Measurements from ENCODE around the gene GNAS-AS1.

The GNAS-AS1 gene

DNA sequence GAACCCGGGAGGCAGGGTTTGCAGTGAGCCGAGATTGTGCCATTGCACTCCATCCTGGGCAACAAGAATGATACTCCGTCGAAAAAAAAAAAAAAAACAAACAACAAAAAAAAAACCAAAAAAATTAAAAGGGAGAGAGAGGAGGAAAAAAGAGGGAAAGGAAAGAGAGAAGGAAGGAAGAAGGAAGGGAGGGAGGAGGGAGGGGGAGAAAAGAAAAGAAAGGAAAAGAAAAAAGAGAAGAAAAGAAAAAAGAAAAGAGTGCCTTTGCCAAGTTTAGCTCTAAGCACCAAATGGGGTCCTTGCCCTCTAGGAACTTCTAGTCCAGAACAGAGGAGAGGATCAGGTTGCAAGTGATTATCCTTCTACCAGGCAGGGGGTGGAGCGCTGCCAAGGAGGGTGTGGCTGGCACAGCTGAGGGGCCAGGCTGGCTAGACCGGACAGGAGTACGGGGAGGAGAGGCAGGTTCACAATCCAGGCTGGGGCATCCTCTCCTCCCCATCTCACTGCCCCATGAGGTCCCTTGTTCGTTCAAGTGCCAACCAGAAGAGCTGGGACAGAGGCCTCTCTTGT lies 20.9 kb upstream of the GNAS-AS1 start:
- no peak overlapping the region for H2BK120ac ChIP-seq (ENCODE audit: low read depth, low read length)
- H2BK15ac ChIP-seq (ENCODE audit: low read length) = no peak overlapping the region
- H3K36me3 ChIP-seq (replicated peaks in 1 of 2; ENCODE audit: control insufficient read depth in 2 of 2, insufficient read depth in 2 of 2, low read length in 2 of 2) = no peaks in the 10 kb centered on the region
- no CpG with 5 or more reads among the region's 8 CpGs for WGBS, 2 donors (ENCODE audit: extremely low coverage in 2 of 2, insufficient read length in 2 of 2, insufficient replicate concordance in 1 of 2)
- H3K4me2 ChIP-seq (ENCODE audit: insufficient read depth, low read length, poor library complexity, severe bottlenecking) = no peak overlapping the region
- no peak overlapping the region for H3K9ac ChIP-seq (ENCODE audit: low read depth, low read length, poor library complexity)
- H2BK12ac ChIP-seq (ENCODE audit: low read length) = peak overlapping the region; percentile 47
- peak overlapping the region; percentile 48 for H2AK5ac ChIP-seq (ENCODE audit: low read depth, low read length)
- H3K4ac ChIP-seq (ENCODE audit: low read length) = no peak overlapping the region
- no peak overlapping the region for H2BK5ac ChIP-seq (ENCODE audit: low read length)
- no peaks in the 10 kb centered on the region for H3K9me3 ChIP-seq (replicated peaks in 1 of 2; ENCODE audit: control insufficient read depth in 2 of 2, insufficient read depth in 1 of 2, low read depth in 1 of 2, low read length in 2 of 2)
- no peak overlapping the region for H3K14ac ChIP-seq (ENCODE audit: low read length)
- H3K27ac ChIP-seq (replicated peaks; ENCODE audit: low read length) = no peak overlapping the region
- no peak for DNase-seq (ENCODE audit: low spot score)
- no peak overlapping the region for H2AFZ ChIP-seq (ENCODE audit: low read length)
- H4K91ac ChIP-seq (ENCODE audit: low read depth, low read length, poor library complexity) = no peak overlapping the region
- H3K27me3 ChIP-seq (ENCODE audit: control insufficient read depth in 3 of 3, insufficient read depth in 3 of 3, low read depth in 1 of 3, low read length in 3 of 3) = peaks cover 0 to 19% (median 0%) of the 10 kb centered on the region in 3 experiments
- H3K79me1 ChIP-seq (ENCODE audit: low read depth, low read length) = no peaks in the 10 kb centered on the region
- H4K8ac ChIP-seq (ENCODE audit: low read depth, low read length) = no peak overlapping the region
- peak overlapping the region; percentile 23 for H3K18ac ChIP-seq (ENCODE audit: low read length)
- no peak overlapping the region for H3K23ac ChIP-seq (ENCODE audit: low read depth, low read length, poor library complexity)
- peaks cover 7 to 10% of the 10 kb centered on the region in 2 donors for H3K4me1 ChIP-seq (ENCODE audit: control insufficient read depth in 2 of 2, insufficient read depth in 1 of 2, low read depth in 1 of 2, low read length in 2 of 2)
- H3K4me3 ChIP-seq (ENCODE audit: low read length in 2 of 2) = no peak overlapping the region

DNA sequence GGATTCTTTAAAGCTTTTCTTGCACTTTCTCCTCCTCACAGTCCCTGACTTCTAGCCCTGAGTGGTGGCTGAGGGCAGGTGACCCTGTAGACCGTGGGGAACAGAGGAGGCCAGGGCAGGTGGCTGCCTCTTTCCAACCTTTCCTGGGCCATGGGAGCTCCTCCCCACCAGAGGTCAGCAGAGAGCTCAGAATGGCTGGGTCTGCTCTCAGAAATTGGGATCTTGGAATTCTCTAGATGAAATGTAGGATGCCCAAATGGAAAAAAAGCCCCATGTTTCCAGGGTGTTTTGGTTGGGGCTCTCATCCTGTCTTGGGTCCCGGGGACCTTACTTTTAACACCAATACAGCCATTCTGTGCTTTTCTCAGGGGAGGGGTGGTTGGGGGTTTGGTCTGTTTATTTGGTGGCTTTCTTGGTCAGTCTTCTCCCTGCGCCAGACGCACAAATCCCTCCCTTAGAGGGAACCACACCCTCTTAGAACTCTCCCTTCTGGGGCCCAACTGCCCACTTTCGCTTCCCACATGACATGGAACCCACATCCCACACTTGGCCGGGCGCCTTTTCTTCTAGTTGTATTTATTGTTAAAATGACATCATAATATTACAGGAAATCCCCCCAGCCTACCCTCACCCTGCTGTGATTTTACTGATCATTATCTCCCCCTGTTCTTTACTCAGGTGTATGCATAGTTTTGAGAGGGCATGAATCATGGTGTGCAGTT lies 19.8 kb upstream of the GNAS-AS1 start:
- no peak overlapping the region for H2AFZ ChIP-seq (ENCODE audit: low read length)
- no peak overlapping the region for H3K4me3 ChIP-seq (ENCODE audit: low read length in 2 of 2)
- H3K14ac ChIP-seq (ENCODE audit: low read length) = no peak overlapping the region
- no peak overlapping the region for H3K4me2 ChIP-seq (ENCODE audit: insufficient read depth, low read length, poor library complexity, severe bottlenecking)
- no CpG with 5 or more reads among the region's 7 CpGs for WGBS, 2 donors (ENCODE audit: extremely low coverage in 2 of 2, insufficient read length in 2 of 2, insufficient replicate concordance in 1 of 2)
- H4K8ac ChIP-seq (ENCODE audit: low read depth, low read length) = no peak overlapping the region
- H2BK15ac ChIP-seq (ENCODE audit: low read length) = no peak overlapping the region
- H2BK120ac ChIP-seq (ENCODE audit: low read depth, low read length) = no peak overlapping the region
- H2BK12ac ChIP-seq (ENCODE audit: low read length) = no peak overlapping the region
- H3K4ac ChIP-seq (ENCODE audit: low read length) = no peak overlapping the region
- H2AK5ac ChIP-seq (ENCODE audit: low read depth, low read length) = peak overlapping the region; percentile 12
- H4K91ac ChIP-seq (ENCODE audit: low read depth, low read length, poor library complexity) = no peak overlapping the region
- H2BK5ac ChIP-seq (ENCODE audit: low read length) = no peak overlapping the region
- H3K27ac ChIP-seq (replicated peaks; ENCODE audit: low read length) = no peak overlapping the region
- DNase-seq (ENCODE audit: low spot score) = peak; percentile 74
- no peaks in the 10 kb centered on the region for H3K9me3 ChIP-seq (replicated peaks in 1 of 2; ENCODE audit: control insufficient read depth in 2 of 2, insufficient read depth in 1 of 2, low read depth in 1 of 2, low read length in 2 of 2)
- H3K18ac ChIP-seq (ENCODE audit: low read length) = no peak overlapping the region
- no peaks in the 10 kb centered on the region for H3K36me3 ChIP-seq (replicated peaks in 1 of 2; ENCODE audit: control insufficient read depth in 2 of 2, insufficient read depth in 2 of 2, low read length in 2 of 2)
- H3K9ac ChIP-seq (ENCODE audit: low read depth, low read length, poor library complexity) = no peak overlapping the region
- H3K79me1 ChIP-seq (ENCODE audit: low read depth, low read length) = no peaks in the 10 kb centered on the region
- H3K23ac ChIP-seq (ENCODE audit: low read depth, low read length, poor library complexity) = no peak overlapping the region
- peaks cover 0 to 27% (median 0%) of the 10 kb centered on the region in 3 experiments for H3K27me3 ChIP-seq (ENCODE audit: control insufficient read depth in 3 of 3, insufficient read depth in 3 of 3, low read depth in 1 of 3, low read length in 3 of 3)
- H3K4me1 ChIP-seq (ENCODE audit: control insufficient read depth in 2 of 2, insufficient read depth in 1 of 2, low read depth in 1 of 2, low read length in 2 of 2) = peaks cover 3 to 6% of the 10 kb centered on the region in 2 donors

DNA sequence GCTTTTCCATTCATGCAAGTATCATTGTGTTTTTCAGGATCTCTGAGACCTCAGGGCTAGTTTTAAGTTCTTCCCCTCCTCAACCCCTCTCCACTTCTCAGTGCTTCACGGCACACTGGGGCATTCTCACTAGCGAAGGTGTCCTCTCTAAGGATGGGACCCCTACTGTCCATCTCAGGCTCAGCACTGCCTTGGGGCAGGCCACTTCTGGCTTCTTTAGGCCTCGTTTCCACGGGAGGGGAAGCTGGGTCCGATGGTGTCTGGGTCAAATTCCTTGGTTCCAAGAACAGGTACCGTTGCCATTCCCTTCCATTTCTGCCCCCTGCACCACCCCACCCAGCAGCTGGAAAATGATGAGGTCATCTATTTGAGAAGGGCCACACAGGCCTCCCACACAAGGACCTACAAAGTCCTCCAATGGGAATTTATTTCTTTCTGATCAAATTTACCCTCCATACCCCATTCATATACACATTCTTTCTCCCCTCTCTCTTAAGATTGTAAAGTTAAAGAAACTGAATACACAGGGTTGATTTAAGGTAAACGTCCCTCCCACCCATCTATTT lies 19.0 kb upstream of the GNAS-AS1 start:
- Histone ChIP-seq H3K9me3 (replicated peaks in 1 of 2; ENCODE audit: control insufficient read depth in 2 of 2, insufficient read depth in 1 of 2, low read depth in 1 of 2, low read length in 2 of 2) (no peaks in the 10 kb centered on the region), H2BK120ac (ENCODE audit: low read depth, low read length) (no peak overlapping the region), H3K4me3 (ENCODE audit: low read length in 2 of 2) (no peak overlapping the region), H4K91ac (ENCODE audit: low read depth, low read length, poor library complexity) (no peak overlapping the region), H3K36me3 (replicated peaks in 1 of 2; ENCODE audit: control insufficient read depth in 2 of 2, insufficient read depth in 2 of 2, low read length in 2 of 2) (no peaks in the 10 kb centered on the region), H2AFZ (ENCODE audit: low read length) (no peak overlapping the region), H2AK5ac (ENCODE audit: low read depth, low read length) (no peak overlapping the region), H3K4me1 (ENCODE audit: control insufficient read depth in 2 of 2, insufficient read depth in 1 of 2, low read depth in 1 of 2, low read length in 2 of 2) (peaks cover 1 to 2% of the 10 kb centered on the region in 2 donors), H3K23ac (ENCODE audit: low read depth, low read length, poor library complexity) (no peak overlapping the region), H3K27me3 (ENCODE audit: control insufficient read depth in 3 of 3, insufficient read depth in 3 of 3, low read depth in 1 of 3, low read length in 3 of 3) (peaks cover 0 to 27% (median 0%) of the 10 kb centered on the region in 3 experiments), H2BK5ac (ENCODE audit: low read length) (no peak overlapping the region), H3K9ac (ENCODE audit: low read depth, low read length, poor library complexity) (no peak overlapping the region), H3K27ac (replicated peaks; ENCODE audit: low read length) (no peak overlapping the region), H3K4ac (ENCODE audit: low read length) (no peak overlapping the region), H3K18ac (ENCODE audit: low read length) (no peak overlapping the region), H2BK15ac (ENCODE audit: low read length) (no peak overlapping the region), H3K4me2 (ENCODE audit: insufficient read depth, low read length, poor library complexity, severe bottlenecking) (no peak overlapping the region), H3K79me1 (ENCODE audit: low read depth, low read length) (no peaks in the 10 kb centered on the region), H4K8ac (ENCODE audit: low read depth, low read length) (no peak overlapping the region), H3K14ac (ENCODE audit: low read length) (no peak overlapping the region), H2BK12ac (ENCODE audit: low read length) (no peak overlapping the region)
- WGBS, 2 donors (ENCODE audit: extremely low coverage in 2 of 2, insufficient read length in 2 of 2, insufficient replicate concordance in 1 of 2) = no CpG with 5 or more reads among the region's 7 CpGs
- no peak for DNase-seq (ENCODE audit: low spot score)

DNA sequence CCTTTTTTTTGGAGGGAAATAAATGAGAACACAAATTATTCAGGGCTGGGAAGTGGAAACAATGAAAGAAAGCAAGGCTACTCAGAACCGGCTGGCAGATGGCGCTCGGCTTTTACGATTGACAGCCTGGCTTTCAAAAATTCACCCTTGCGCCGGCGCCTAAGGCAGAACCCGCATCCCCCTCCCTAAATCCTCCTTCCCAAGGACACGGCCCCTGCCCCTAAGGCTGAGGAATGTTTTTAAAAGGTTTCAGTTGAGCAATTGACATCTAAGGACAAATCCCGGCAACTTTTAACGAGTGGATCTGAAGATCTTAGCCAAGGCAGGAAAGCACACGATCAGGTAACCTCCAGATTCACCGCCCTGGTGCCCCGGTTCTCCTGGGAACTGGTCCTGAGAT lies 18.1 kb upstream of the GNAS-AS1 start:
- H2AK5ac ChIP-seq (ENCODE audit: low read depth, low read length) = no peak overlapping the region
- DNase-seq (ENCODE audit: low spot score) = no peak
- no peaks in the 10 kb centered on the region for H3K9me3 ChIP-seq (replicated peaks in 1 of 2; ENCODE audit: control insufficient read depth in 2 of 2, insufficient read depth in 1 of 2, low read depth in 1 of 2, low read length in 2 of 2)
- no peak overlapping the region for H3K14ac ChIP-seq (ENCODE audit: low read length)
- no peak overlapping the region for H3K23ac ChIP-seq (ENCODE audit: low read depth, low read length, poor library complexity)
- no peak overlapping the region for H2BK120ac ChIP-seq (ENCODE audit: low read depth, low read length)
- H3K36me3 ChIP-seq (replicated peaks in 1 of 2; ENCODE audit: control insufficient read depth in 2 of 2, insufficient read depth in 2 of 2, low read length in 2 of 2) = no peaks in the 10 kb centered on the region
- no peak overlapping the region for H3K27ac ChIP-seq (replicated peaks; ENCODE audit: low read length)
- no peaks in the 10 kb centered on the region for H3K79me1 ChIP-seq (ENCODE audit: low read depth, low read length)
- no peak overlapping the region for H3K4ac ChIP-seq (ENCODE audit: low read length)
- H4K91ac ChIP-seq (ENCODE audit: low read depth, low read length, poor library complexity) = no peak overlapping the region
- H4K8ac ChIP-seq (ENCODE audit: low read depth, low read length) = no peak overlapping the region
- no peak overlapping the region for H3K9ac ChIP-seq (ENCODE audit: low read depth, low read length, poor library complexity)
- H3K4me3 ChIP-seq (ENCODE audit: low read length in 2 of 2) = no peak overlapping the region
- no peak overlapping the region for H2BK12ac ChIP-seq (ENCODE audit: low read length)
- no CpG with 5 or more reads among the region's 14 CpGs for WGBS, 2 donors (ENCODE audit: extremely low coverage in 2 of 2, insufficient read length in 2 of 2, insufficient replicate concordance in 1 of 2)
- H3K18ac ChIP-seq (ENCODE audit: low read length) = no peak overlapping the region
- H2BK5ac ChIP-seq (ENCODE audit: low read length) = no peak overlapping the region
- peak overlapping the region; percentile 77 for H2AFZ ChIP-seq (ENCODE audit: low read length)
- H3K27me3 ChIP-seq (ENCODE audit: control insufficient read depth in 3 of 3, insufficient read depth in 3 of 3, low read depth in 1 of 3, low read length in 3 of 3) = peaks cover 0 to 29% (median 0%) of the 10 kb centered on the region in 3 experiments
- H3K4me2 ChIP-seq (ENCODE audit: insufficient read depth, low read length, poor library complexity, severe bottlenecking) = no peak overlapping the region
- no peak overlapping the region for H2BK15ac ChIP-seq (ENCODE audit: low read length)
- H3K4me1 ChIP-seq (ENCODE audit: control insufficient read depth in 2 of 2, insufficient read depth in 1 of 2, low read depth in 1 of 2, low read length in 2 of 2) = peaks cover 1 to 2% of the 10 kb centered on the region in 2 donors

All from neuronal stem cell (in vitro differentiated cells).